Lower lobe of right lung (tissue), 2 donors: ENCODE measurements around the gene ALPI. TPM values are rescaled to one million over a fixed set of nuclear protein-coding genes. Genes with fewer than 3 reads are reported as not detected.

Experiments used
- ATAC-seq, 2 donors: fragments of 200-7000 bp; cut with Tn5 transposase; one replicate each; pipeline ENCODE4 v1.9.1; 2020 to 2022; ENCODE audit warnings: mild to moderate bottlenecking in 2 of 2, moderate library complexity in 2 of 2
- DNase-seq: peaks from one replicate; pipeline ENCODE4 v3.0.0-alpha.2; 2020
- H3K27ac ChIP-seq: fragments of 200-600 bp; one replicate; pipeline ENCODE4 v1.8.0; 2022
- H3K27me3 ChIP-seq: fragments of 200-600 bp; one replicate; pipeline ENCODE4 v1.8.0; 2022; ENCODE audit warnings: low read depth
- H3K36me3 ChIP-seq: fragments of 200-600 bp; one replicate; pipeline ENCODE4 v1.8.0; 2022; ENCODE audit warnings: mild to moderate bottlenecking
- H3K4me1 ChIP-seq: fragments of 200-600 bp; one replicate; pipeline ENCODE4 v1.8.0; 2022
- H3K4me3 ChIP-seq: fragments of 200-600 bp; one replicate; pipeline ENCODE4 v1.8.0; 2022; ENCODE audit warnings: mild to moderate bottlenecking
- H3K9me3 ChIP-seq: fragments of 200-600 bp; one replicate; pipeline ENCODE4 v1.8.0; 2022
- CTCF ChIP-seq: fragments of 200-600 bp; IDR thresholded peaks from one replicate; pipeline ENCODE4 v1.8.0; 2022; ENCODE audit warnings: antibody characterized with exemption, mild to moderate bottlenecking
- intact Hi-C: fragments of 100-400 bp; cut with DNase I; formaldehyde crosslinking; loops from one replicate; pipeline ENCODE4 v1.11.0; 2022
- total RNA-seq: library from RNA; stranded (reverse); fragmentation: NEBNext Ultra II Directional; extraction: Animal tissue kit (Norgen Biotek cat#: 25700); gene quantifications from one replicate; pipeline ENCODE4 v1.2.1, GENCODE V29; 2021
- donor health status: DM: no; HTN: yes; CAD: no; lungs with severe emphysema.

ALPI gene
- total RNA-seq, 1 donor from 2014 or later, result not detected

- H3K36me3 ChIP-seq, result no peaks in the 10 kb centered on the region
- no peaks in the 10 kb centered on the region for H3K9me3 ChIP-seq
- ATAC-seq, result no peak
- H3K27ac ChIP-seq, result no peak overlapping the region
- peak; percentile 22 for DNase-seq
- TF ChIP-seq CTCF, result no peak
- intact Hi-C loops, result no loop called here
- peaks cover 26% of the 10 kb centered on the region for H3K27me3 ChIP-seq
- H3K4me3 ChIP-seq, result no peak overlapping the region
- H3K4me1 ChIP-seq, result no peaks in the 10 kb centered on the region
Measured at GRCh38 chr2:232459419-232460035, 3.6 kb downstream of the ALPI start.

DNA sequence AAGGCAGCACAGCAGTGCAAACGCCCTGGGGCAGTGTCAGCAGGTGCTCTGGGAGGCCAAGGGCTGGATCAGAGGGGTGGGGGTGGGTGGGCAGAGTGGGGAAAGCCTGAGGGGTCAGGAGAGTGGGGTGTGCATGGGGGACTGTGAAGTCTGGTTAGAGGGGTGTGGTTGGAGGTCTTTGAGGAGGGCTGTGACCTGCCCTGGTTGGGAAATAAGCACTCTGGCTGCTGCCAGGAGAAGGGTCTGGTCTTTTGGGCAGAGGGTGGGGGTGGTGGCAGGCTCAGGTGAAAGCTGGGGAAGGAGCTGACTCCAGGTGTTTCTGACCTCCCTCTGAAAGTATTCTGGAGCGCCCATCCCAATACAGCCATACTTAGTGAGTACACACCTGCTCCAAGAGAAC is 4.2 kb downstream of the ALPI start:
- Histone ChIP-seq H3K27me3 (peaks cover 26% of the 10 kb centered on the region), H3K9me3 (no peaks in the 10 kb centered on the region), H3K36me3 (no peaks in the 10 kb centered on the region), H3K4me3 (no peak overlapping the region), H3K27ac (no peak overlapping the region), H3K4me1 (no peaks in the 10 kb centered on the region)
- DNase-seq, result peak; percentile 2
- ATAC-seq, result no peak
- no peak for TF ChIP-seq CTCF
- intact Hi-C loops, result no loop called here

DNA sequence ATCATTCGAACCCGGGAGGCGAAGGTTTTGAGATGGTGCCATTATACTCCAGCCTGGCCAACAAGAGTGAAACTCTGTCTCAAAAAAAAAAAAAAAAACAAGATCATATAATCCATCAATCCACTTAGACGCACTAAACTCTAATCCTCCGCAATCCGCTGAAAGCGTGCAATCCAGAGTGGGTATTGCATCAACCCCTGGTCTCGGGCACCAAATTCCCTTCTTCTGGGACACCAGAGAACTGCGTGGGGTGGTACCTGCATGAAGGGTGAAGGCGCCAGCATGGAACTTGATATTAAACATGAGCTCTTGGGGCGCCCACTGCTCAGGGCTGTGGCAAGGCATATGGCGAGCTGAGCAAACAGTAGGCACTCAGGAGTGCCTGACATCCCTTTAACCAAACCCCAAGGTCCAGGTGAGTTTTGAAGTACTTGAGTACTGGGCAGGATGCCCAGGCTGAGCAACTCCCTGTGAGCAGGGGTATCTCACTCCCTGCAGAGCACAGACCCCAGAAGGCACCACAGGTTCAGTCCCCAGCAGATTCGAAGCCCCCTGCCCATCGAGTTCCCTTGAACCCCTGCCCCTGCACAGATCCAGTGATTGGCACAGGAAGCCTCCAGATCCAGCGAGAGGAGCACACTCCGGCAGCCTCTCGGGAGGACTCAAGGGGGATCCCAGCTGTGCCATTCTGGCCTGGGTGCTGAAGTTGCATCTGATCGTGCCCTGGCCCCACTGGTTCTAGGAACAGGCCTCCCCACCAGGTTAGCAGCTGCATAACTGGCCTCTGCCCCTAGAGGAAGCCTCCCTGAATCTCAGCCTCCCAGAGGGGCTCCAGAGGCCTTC is 8.0 kb downstream of the ALPI start:
- no peaks in the 10 kb centered on the region for H3K9me3 ChIP-seq
- H3K4me3 ChIP-seq, result no peak overlapping the region
- H3K36me3 ChIP-seq, result no peaks in the 10 kb centered on the region
- intact Hi-C loops, result no loop called here
- no peak overlapping the region for H3K27ac ChIP-seq
- H3K27me3 ChIP-seq, result peaks cover 8% of the 10 kb centered on the region
- ATAC-seq (peak in 1 of 2 donors; percentile 30), DNase-seq (peak; percentile 14)
- no peak for TF ChIP-seq CTCF
- H3K4me1 ChIP-seq, result no peaks in the 10 kb centered on the region

- peaks cover 4% of the 10 kb centered on the region for H3K27me3 ChIP-seq
- intact Hi-C loops, result no loop called here
- no peak for TF ChIP-seq CTCF
- DNase-seq (peak; percentile 34), ATAC-seq (no peak)
- H3K36me3 ChIP-seq, result no peaks in the 10 kb centered on the region
- no peaks in the 10 kb centered on the region for H3K4me1 ChIP-seq
- no peaks in the 10 kb centered on the region for H3K9me3 ChIP-seq
- H3K27ac ChIP-seq, result no peak overlapping the region
- H3K4me3 ChIP-seq, result no peak overlapping the region
Measured at GRCh38 chr2:232464544-232464885, 8.6 kb downstream of the ALPI start.

- DNase-seq, result peak; percentile 30
- Histone ChIP-seq H3K4me3 (no peak overlapping the region), H3K36me3 (no peaks in the 10 kb centered on the region)
Measured at GRCh38 chr2:232465061-232465460, 9.1 kb downstream of the ALPI start.

More at GRCh38 chr2:232465061-232465460, 9.1 kb downstream of the ALPI start:
- ATAC-seq, result no peak
- TF ChIP-seq CTCF, result no peak
- H3K27ac ChIP-seq, result no peak overlapping the region
- no peaks in the 10 kb centered on the region for H3K4me1 ChIP-seq
- H3K27me3 ChIP-seq, result no peaks in the 10 kb centered on the region
- no peaks in the 10 kb centered on the region for H3K9me3 ChIP-seq
- intact Hi-C loops, result no loop called here
